DMS 273 (cell line): Measurements from ENCODE around the gene LAMTOR3.

Experiments
- DNase-seq: peaks from one replicate; lab custom pipeline; 2025; ENCODE audit not compliant: unreplicated experiment; lab: John Stamatoyannopoulos, UW

Gene LAMTOR3, protein sequence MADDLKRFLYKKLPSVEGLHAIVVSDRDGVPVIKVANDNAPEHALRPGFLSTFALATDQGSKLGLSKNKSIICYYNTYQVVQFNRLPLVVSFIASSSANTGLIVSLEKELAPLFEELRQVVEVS

GRCh38 chr4:99894161-99894997 is at the start of gene LAMTOR3:
Gene LAMTOR3 (minus strand): TSS chr4:99894427. CDS start chr4:99893963, 464 bp downstream.
- DNase-seq = peak; percentile 92

DNA sequence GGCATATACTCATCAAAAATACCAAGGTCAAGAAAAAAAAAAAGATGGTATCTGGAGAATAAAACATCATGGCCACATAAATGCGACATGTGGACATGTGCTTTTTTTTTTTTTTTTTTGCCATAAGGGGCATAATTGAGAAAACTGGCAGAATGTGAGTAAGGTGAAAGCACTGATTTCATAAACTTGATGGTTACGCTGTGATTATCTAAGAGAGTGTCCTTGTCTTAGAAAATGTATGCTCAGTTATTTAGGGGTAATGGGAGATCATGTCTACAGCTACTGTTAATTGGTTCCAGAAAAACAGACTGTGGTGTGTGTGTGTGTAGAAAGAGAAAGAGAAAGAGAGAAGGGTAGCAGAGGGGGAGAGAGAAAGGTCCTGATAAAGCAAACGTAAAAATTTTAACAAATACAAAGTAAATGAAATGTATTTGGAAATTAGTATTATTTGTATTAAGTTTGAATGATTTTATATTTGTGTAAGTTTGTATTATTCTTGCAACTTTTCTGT is 44.1 kb upstream of the LAMTOR3 start:
- no peak for DNase-seq

- DNase-seq = no peak
Measured at GRCh38 chr4:99934891-99935290, 40.7 kb upstream of the LAMTOR3 start.

DNA sequence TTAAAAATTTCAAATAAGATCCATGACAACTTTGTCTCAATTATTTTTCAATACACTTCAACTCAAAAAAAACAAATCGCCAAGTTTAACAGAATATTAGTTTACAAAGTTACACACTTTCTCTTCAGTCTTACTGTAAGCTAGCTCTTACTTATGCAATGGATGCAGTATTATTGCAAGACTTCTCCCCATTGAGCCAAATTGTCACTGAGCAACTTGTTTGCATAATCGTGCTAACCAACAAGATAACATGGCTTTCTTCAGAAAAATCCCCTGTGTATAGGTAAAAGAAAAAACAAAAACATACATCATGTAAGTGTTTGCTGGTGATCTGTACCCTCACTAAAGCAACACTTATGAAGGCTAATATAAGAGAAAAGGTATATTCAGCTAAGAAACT is 33.3 kb upstream of the LAMTOR3 start:
- DNase-seq = no peak

- DNase-seq = no peak
Measured at GRCh38 chr4:99921174-99921573, 26.9 kb upstream of the LAMTOR3 start.

GRCh38 chr4:99918656-99919055 is 24.4 kb upstream of the LAMTOR3 start:
- no peak for DNase-seq

DNA sequence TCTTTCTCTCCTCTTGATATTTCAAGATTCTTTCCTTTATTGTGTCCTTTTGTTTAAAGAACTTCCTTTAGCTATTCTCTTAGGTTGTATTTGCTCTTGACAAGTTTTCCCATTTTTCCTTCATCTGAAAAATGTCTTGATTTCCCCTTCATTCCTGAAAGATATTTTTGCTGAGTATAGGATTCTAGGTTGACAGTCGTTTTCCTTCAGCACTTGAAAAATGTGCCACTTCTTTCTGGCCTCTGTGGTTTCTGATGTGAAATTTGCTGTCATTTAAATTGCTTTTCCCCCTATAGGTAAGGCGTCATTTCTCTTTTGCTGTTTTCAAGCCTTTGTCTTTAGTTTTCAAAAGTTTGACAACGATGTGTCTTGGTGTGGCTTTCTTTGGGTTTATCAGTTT is 23.3 kb upstream of the LAMTOR3 start:
- no peak for DNase-seq

DNA sequence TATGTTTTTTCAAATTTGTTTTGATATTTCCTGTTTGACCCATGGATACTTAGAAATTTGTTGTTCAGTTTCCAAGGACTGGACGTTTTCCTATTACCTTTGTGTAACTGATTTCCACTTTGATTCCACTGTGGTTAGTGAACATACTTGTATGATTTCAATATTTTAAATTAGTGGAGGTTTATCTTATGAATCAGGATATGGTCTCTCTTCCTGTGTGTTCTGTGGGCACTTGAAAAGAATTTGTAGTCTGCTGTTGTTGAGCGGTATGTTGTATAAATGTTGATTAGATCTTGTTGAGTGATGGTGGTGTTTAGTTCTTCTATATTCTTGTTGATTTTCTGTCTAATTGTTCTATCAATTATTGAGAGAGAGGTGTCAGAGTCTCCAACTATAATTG is 21.2 kb upstream of the LAMTOR3 start:
- DNase-seq = no peak

GRCh38 chr4:99894998-99895397 is 771 bp upstream of the LAMTOR3 start:
- no peak for DNase-seq

DNA sequence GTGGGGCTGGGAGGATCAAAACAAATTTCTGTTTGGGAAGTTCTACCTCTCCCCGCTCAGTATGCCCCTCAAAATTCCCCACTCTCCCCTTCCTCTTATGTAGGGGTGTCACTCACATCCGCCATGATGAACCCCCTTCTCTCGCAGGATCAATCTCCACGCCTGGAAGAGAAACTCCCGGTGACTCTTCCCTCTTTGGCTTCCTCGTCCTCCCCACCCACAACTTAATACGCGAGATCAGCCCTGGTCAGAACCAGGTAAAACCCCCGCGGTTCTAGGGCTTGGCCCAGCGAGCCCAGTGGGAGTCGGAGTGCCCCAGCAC is 427 bp downstream of the LAMTOR3 start:
- no peak for DNase-seq

DNA sequence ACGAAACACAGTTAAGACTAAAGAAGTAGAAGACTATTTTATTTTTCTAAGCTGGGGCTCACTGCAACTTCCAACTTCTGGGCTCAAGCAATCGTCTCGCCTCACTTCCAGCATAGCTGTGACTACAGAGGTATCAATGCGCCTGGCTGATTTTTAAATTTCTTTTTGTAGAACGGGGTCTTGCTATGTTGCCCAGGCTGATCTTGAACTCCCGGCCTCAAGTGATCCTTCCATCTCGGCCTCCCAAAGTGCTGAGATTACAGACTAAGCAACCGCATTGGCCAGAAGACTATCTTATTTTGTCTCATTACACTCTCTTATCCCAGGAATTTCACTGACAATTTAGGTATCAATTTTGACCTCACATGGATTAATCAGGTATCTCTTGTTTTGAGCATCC is 1.2 kb downstream of the LAMTOR3 start:
- DNase-seq = no peak

DNA sequence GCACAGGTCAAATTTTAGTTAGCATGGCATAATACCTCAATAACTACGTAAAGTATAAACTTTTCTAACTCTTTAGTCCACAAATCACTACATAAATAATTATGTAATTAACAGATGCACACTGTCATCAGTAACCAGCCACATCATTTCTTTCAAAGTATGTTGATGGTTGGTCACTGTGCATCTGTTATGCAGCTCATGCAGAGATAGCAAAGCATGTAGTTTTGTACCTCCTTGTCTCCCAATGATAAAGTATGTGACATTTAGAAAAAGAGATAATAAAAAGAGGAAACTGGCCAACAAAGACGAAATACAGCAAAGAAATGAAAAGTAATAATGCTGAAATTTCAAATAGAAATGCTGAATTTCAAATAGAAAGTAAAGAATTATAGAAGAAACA is 2.9 kb downstream of the LAMTOR3 start:
- no peak for DNase-seq

GRCh38 chr4:99887837-99888236 is 6.4 kb downstream of the LAMTOR3 start:
- no peak for DNase-seq

GRCh38 chr4:99886146-99886545 is 8.1 kb downstream of the LAMTOR3 start:
- DNase-seq = no peak

GRCh38 chr4:99885687-99886086 is 8.5 kb downstream of the LAMTOR3 start:
- DNase-seq = no peak

DNA sequence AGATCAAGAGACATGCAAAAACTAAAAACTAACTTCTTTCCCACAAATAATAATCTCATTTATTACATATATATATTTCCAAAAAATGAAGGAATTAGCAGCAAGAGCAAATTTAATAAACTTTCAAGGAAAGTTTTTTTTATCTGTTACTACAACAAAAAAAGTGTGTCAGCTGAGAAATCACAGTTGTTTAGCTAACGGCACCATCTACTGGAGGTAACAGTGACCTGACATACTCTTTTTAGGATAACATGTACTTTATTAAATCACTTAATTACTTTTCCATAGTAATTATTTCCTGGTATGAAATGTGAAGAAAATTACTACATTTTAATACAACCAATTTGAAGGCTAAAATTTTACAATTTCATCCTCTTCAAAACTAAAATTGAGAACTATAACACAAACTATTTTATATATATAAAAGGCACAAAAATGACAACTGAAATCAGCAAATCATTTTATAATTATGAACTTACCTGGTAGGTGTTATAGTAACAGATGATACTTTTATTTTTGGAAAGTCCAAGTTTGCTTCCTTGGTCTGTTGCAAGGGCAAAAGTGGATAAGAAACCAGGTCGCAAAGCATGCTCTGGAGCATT is 9.1 kb downstream of the LAMTOR3 start:
- peak; percentile 60 for DNase-seq

DNA sequence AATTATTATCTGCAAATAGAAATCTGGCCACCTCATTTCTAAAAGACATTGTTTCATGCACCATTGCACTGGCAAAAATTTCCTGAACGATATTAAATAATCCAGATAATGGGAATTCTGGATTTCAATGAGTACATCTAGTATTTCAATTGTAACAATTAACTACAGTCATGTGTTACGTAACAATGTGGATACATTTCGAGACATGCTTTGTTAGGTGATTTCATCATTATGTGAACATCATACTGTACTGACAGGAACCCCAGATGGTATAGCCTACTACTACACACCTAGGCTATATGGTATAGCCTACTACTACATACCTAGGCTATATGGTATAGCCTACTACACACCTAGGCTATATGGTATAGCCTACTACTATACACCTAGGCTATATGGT is 14.8 kb downstream of the LAMTOR3 start:
- DNase-seq = no peak

- no peak for DNase-seq
Measured at GRCh38 chr4:99878604-99879003, 15.6 kb downstream of the LAMTOR3 start.

DNA sequence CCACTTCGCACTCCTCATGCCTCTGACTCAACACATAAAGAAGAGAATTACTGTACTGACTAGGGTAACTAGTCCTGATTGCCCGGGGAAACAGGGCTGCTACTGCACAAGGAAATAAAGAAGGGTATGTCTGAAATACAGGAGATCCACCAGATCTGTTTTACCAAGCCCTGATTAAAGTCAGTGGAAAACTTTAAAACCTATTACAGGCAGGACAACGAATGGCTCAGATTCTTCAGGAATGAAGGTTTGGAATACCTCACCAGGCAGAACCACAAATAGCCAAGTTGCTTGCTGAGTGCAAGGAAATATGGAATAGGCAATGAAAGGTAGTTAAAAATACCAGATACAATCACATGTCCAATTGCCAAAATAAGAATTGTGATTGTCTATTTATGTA is 17.3 kb downstream of the LAMTOR3 start:
- DNase-seq = no peak

DNA sequence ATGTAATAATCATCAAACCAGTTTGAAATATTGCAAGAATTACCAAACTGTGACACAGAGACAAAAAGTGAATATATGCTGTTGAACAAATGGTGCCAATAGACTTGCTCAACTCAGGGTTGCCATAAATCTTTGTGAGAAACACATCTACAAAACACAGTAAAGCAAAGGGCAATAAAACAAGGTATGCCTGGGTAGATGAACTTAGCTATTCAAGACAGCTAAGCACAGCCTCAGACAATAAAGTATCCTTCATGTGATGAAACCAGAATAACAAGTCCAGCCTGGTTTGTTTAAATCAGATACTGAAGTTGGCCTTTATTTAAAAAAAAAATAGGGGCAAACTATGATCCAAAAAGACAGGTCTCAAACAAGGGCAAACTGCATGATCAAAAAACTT is 19.2 kb downstream of the LAMTOR3 start:
- no peak for DNase-seq

DNA sequence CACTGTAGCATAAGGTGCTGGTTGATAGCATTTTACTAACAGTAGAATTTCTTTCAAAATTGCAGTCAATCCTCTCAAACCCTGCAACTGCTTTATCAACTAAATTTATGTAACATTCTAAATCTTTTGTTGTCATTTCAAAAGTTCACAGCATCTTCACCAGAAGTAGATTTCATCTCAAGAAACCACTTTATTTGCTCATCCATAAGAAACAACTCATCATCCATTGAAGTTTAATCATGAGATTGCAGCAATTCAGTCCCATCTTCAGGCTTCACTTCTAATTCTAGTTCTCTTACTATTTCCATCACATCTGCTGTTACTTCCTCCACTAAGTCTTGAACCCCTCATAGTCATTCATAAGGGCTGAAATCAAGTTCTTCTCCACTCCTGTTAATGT is 21.7 kb downstream of the LAMTOR3 start:
- no peak for DNase-seq

DNA sequence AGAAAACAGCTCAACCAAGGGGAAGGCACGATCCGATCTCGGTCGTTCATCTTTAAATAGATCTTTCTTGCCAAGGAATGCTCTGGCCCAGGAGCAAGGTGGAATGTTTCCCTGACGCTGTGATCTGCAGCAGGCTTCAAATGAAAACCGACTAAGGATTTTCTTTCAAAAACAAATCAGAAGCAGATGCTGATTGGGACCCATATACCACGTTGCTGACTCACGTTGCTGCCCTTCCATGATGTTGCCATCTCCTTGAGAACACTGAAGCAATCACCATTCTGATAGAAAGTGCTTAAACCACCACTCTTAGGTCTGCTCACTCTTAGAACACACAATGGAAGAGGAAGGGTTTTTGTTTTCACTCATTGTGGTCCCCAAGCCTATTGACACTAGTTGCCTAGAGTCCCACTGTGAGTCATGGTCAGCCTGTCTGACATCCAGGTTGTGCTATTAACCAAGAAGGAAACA is 26.1 kb downstream of the LAMTOR3 start:
- DNase-seq = no peak
